ENCODE measurements around the gene TMEM115.

GRCh38 chr3:50318163-50318562 lies 41.2 kb downstream of the TMEM115 start:
- TF ChIP-seq CTCF (conservative IDR thresholded peaks at IDR 0.05) (no peak), ZFX (IDR thresholded peaks at IDR 0.05) (no peak)
